ENCODE data around the gene AK5. TPM values are rescaled to one million over a fixed set of nuclear protein-coding genes. Genes with fewer than 3 reads are reported as not detected.

Gene AK5
- total and polyA plus RNA-seq, 8 donors: 0.11 to 0.87 (median 0.28) TPM; not detected in 1

DNA sequence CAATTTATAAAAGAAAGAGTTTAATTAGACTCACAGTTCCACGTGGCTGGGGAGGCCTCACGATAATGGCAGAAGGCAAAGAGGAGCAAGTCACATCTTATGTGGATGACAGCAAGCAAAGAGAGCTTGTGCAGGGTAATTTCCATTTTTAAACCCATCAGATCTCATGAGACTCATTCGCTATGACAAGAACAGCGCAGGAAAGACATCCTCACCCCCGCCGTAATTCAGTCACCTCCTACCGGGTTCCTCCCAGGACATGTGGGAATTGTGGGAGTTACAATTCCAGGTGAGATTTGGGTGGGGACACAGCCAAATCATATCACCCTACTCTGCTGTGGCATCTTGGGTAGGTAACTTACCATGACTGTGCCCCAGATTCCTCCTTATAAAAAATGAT is 79.8 kb downstream of the AK5 start:
- H3K36me3 ChIP-seq: no peaks in the 10 kb centered on the region
- 83 to 94% methylated on average over 7 of the region's 7 CpGs for WGBS, 2 donors
- no peaks in the 10 kb centered on the region for H3K9me3 ChIP-seq
- FAIRE-seq (no peak), DNase-seq (no peak), ATAC-seq (no peak)
- TF ChIP-seq, protein P1, sequence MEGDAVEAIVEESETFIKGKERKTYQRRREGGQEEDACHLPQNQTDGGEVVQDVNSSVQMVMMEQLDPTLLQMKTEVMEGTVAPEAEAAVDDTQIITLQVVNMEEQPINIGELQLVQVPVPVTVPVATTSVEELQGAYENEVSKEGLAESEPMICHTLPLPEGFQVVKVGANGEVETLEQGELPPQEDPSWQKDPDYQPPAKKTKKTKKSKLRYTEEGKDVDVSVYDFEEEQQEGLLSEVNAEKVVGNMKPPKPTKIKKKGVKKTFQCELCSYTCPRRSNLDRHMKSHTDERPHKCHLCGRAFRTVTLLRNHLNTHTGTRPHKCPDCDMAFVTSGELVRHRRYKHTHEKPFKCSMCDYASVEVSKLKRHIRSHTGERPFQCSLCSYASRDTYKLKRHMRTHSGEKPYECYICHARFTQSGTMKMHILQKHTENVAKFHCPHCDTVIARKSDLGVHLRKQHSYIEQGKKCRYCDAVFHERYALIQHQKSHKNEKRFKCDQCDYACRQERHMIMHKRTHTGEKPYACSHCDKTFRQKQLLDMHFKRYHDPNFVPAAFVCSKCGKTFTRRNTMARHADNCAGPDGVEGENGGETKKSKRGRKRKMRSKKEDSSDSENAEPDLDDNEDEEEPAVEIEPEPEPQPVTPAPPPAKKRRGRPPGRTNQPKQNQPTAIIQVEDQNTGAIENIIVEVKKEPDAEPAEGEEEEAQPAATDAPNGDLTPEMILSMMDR (IDR thresholded peaks at IDR 0.05): no peak
- no peaks in the 10 kb centered on the region for H3K4me1 ChIP-seq
- intact Hi-C loops (cut with DNase I): no loop called here
- H3K27me3 ChIP-seq: no peaks in the 10 kb centered on the region
- no peak overlapping the region for H3K4me3 ChIP-seq
- no peak overlapping the region for H3K27ac ChIP-seq

DNA sequence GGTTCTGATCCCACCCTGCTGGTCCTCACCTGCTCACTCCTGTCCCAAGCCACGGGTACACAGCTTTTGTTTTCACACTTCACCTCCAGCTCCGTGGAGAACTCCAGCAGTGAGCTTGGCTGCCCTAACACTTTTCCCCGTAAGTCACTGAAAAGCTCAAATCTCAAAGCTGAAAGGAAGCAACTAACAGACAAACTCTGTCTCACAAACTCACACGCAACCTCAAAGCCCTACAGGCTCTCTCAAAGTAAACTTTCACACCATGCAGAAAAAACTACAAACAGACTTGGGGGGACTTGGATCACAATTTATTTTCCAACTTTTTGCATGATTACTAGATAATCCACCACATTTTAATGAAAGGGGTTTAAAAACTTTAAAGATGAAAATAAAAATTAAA is 88.3 kb downstream of the AK5 start:
- WGBS, 2 donors: 36 to 43% methylated on average over 4 of the region's 4 CpGs
- Histone ChIP-seq H3K36me3 (no peaks in the 10 kb centered on the region), H3K27ac (no peak overlapping the region), H3K4me3 (no peak overlapping the region), H3K9me3 (no peaks in the 10 kb centered on the region), H3K4me1 (no peaks in the 10 kb centered on the region), H3K27me3 (no peaks in the 10 kb centered on the region)
- TF ChIP-seq, protein P1 (IDR thresholded peaks at IDR 0.05): no peak
- no peak for FAIRE-seq
- no peak for ATAC-seq
- no peak for DNase-seq
- intact Hi-C loops (cut with DNase I): no loop called here

DNA sequence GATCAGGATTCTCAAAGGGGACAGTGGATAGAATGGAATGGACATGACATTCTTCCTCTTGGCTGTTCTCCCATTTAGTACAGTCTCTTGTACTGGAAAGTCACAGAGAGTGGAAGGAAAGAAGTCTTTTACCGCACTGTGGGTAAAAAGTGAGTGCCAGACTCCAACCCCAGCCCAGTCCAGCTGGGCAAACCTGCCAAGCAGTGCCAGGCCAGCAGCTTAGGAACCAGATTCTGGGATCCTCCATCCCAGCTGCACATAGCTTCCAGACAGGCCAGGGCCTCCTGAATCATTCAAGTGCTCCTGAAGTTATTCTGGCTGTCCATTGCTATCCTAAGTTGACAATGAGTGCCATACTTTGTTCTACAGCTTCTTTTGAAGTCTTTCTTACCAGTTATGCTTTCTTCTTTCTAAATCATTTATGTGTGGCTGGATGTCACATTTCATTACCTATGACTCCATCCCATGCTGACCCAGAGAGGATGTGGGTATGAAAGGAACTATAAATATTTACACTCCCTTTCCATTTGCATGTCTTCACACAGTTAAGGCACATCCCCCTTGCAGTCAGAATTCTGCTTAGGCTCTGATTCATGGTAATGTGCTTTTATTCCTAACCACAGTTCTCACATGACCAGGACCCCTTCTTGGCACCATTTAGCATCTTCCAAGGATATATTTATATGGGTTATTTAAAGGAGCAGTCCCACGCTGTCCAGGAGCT is 88.9 kb downstream of the AK5 start:
- intact Hi-C loops (cut with DNase I): no loop called here
- 76 to 82% methylated on average over 2 of the region's 2 CpGs for WGBS, 2 donors
- H3K27ac ChIP-seq: no peak overlapping the region
- H3K27me3 ChIP-seq: no peaks in the 10 kb centered on the region
- no peak overlapping the region for H3K4me3 ChIP-seq
- H3K4me1 ChIP-seq: no peaks in the 10 kb centered on the region
- TF ChIP-seq, protein P1 (IDR thresholded peaks at IDR 0.05): no peak
- no peak for ATAC-seq
- H3K9me3 ChIP-seq: no peaks in the 10 kb centered on the region
- no peak for FAIRE-seq
- no peak for DNase-seq
- H3K36me3 ChIP-seq: no peaks in the 10 kb centered on the region

GRCh38 chr1:77371396-77371795 is 89.6 kb downstream of the AK5 start:
- intact Hi-C loops (cut with DNase I): no loop called here
- H3K4me1 ChIP-seq: no peaks in the 10 kb centered on the region
- H3K27me3 ChIP-seq: no peaks in the 10 kb centered on the region
- no peak for ATAC-seq
- no peaks in the 10 kb centered on the region for H3K9me3 ChIP-seq
- DNase-seq: no peak
- TF ChIP-seq, protein P1 (IDR thresholded peaks at IDR 0.05): no peak
- H3K27ac ChIP-seq: no peak overlapping the region
- H3K36me3 ChIP-seq: no peaks in the 10 kb centered on the region
- no peak overlapping the region for H3K4me3 ChIP-seq
- no peak for FAIRE-seq
- WGBS, 2 donors: 19 to 38% methylated on average over 1 of the region's 1 CpG

DNA sequence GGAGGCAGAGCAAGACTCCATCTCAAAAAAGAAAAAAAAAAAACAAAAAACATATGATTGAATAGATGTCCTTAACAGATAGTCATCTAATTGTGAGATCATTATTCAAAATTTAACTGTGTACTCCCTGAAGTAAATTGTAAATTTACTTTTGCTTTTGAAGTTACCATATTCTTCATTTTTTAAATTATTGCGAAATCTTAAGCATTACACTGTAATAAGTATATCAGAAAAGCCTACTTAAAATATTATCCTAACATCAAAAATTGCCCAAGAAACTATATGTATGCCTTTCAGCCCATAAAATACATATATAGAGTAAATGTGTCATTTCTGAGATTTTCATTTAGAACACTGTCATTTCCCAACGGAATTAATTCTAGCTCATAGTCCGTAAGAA is 91.9 kb downstream of the AK5 start:
- Histone ChIP-seq H3K4me3 (no peak overlapping the region), H3K27ac (no peak overlapping the region), H3K27me3 (no peaks in the 10 kb centered on the region), H3K9me3 (no peaks in the 10 kb centered on the region), H3K36me3 (no peaks in the 10 kb centered on the region), H3K4me1 (no peaks in the 10 kb centered on the region)
- ATAC-seq (no peak), FAIRE-seq (no peak), DNase-seq (no peak)
- 90 to 91% methylated on average over 3 of the region's 3 CpGs for WGBS, 2 donors
- TF ChIP-seq, protein P1 (IDR thresholded peaks at IDR 0.05): no peak
- intact Hi-C loops (cut with DNase I): no loop called here

All from pancreas (tissue), 10 donors.